KMS-11 (cell line): ENCODE measurements around the gene GALNTL6.

ENCODE experiments used
- H2AFZ ChIP-seq: fragments of 200-600 bp; sonication (generic); 2 replicates; pipeline ENCODE4 v1.6.1; 2016; ENCODE audit warnings: antibody characterized with exemption, mixed run types, low read depth
- H3K27ac ChIP-seq: fragments of 200-600 bp; sonication (generic); 2 replicates; pipeline ENCODE4 v1.6.1; 2016; ENCODE audit warnings: mild to moderate bottlenecking, mixed run types
- H3K27me3 ChIP-seq: fragments of 200-600 bp; sonication (generic); 2 replicates; pipeline ENCODE4 v1.6.1; 2017; ENCODE audit warnings: mild to moderate bottlenecking, low read depth, mixed run types, moderate library complexity; ENCODE audit not compliant: insufficient read depth
- H3K36me3 ChIP-seq: fragments of 200-600 bp; sonication (generic); 2 replicates; pipeline ENCODE4 v1.6.1; 2017; ENCODE audit warnings: mild to moderate bottlenecking, mixed run types; ENCODE audit not compliant: insufficient read depth
- H3K4me1 ChIP-seq: fragments of 200-600 bp; sonication (generic); 2 replicates; pipeline ENCODE4 v1.6.1; 2016; ENCODE audit warnings: mild to moderate bottlenecking, low read depth, mixed run types; ENCODE audit not compliant: poor library complexity, severe bottlenecking
- H3K4me2 ChIP-seq: fragments of 200-600 bp; sonication (generic); 2 replicates; pipeline ENCODE4 v1.7.0; 2016; ENCODE audit warnings: mild to moderate bottlenecking, mixed run types
- H3K4me3 ChIP-seq: fragments of 200-600 bp; sonication (generic); IDR thresholded peaks from 2 replicates; pipeline ENCODE4 v1.6.1; 2017; ENCODE audit warnings: low read depth, low read length, mixed read lengths; ENCODE audit not compliant: insufficient read depth
- H3K79me2 ChIP-seq: fragments of 200-600 bp; sonication (generic); 2 replicates; pipeline ENCODE4 v1.6.1; 2016; ENCODE audit warnings: low read depth, mixed run types; ENCODE audit not compliant: insufficient read depth
- H3K9ac ChIP-seq: fragments of 200-600 bp; sonication (generic); 2 replicates; pipeline ENCODE4 v1.6.1; 2016; ENCODE audit warnings: mild to moderate bottlenecking, mixed run types
- H4K20me1 ChIP-seq: fragments of 200-600 bp; sonication (generic); 2 replicates; pipeline ENCODE4 v1.6.1; 2016; ENCODE audit warnings: mild to moderate bottlenecking, mixed run types; ENCODE audit not compliant: insufficient read depth
- TF ChIP-seq, protein P1 (sequence below): fragments of 200-600 bp; sonication (generic); conservative IDR thresholded peaks from 2 replicates; pipeline ENCODE4 v1.6.1; 2017; ENCODE audit warnings: low read depth, mild to moderate bottlenecking, antibody characterized with exemption, low read length, moderate library complexity, mixed read lengths

Gene GALNTL6

DNA sequence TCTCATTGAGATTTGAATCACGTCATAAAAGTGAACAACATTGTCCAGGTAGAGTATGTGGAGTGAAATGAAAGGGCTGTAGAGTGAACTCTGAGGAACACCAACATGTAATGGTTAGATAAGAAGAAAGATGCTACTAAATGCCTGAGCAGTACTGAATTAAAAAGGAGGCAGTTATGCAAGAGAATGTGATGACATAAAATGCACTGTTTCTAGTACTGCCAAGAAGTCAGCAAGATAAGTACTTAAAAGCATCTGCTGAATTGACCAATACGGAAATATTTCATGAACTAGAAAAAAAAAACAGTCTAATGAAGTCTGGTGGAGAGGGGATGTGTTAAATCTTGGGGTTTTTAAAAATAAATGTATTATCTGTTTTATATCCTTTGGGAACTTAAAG, 771.6 kb downstream of the GALNTL6 start:
- Histone ChIP-seq H3K36me3 (no peaks in the 10 kb centered on the region), H3K27me3 (no peaks in the 10 kb centered on the region), H4K20me1 (no peaks in the 10 kb centered on the region), H3K9ac (no peak overlapping the region), H3K79me2 (no peaks in the 10 kb centered on the region), H3K4me3 (no peak overlapping the region), H3K4me2 (no peak overlapping the region), H3K27ac (no peak overlapping the region), H2AFZ (no peak overlapping the region), H3K4me1 (no peaks in the 10 kb centered on the region)
- TF ChIP-seq, protein P1, sequence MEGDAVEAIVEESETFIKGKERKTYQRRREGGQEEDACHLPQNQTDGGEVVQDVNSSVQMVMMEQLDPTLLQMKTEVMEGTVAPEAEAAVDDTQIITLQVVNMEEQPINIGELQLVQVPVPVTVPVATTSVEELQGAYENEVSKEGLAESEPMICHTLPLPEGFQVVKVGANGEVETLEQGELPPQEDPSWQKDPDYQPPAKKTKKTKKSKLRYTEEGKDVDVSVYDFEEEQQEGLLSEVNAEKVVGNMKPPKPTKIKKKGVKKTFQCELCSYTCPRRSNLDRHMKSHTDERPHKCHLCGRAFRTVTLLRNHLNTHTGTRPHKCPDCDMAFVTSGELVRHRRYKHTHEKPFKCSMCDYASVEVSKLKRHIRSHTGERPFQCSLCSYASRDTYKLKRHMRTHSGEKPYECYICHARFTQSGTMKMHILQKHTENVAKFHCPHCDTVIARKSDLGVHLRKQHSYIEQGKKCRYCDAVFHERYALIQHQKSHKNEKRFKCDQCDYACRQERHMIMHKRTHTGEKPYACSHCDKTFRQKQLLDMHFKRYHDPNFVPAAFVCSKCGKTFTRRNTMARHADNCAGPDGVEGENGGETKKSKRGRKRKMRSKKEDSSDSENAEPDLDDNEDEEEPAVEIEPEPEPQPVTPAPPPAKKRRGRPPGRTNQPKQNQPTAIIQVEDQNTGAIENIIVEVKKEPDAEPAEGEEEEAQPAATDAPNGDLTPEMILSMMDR = no peak

DNA sequence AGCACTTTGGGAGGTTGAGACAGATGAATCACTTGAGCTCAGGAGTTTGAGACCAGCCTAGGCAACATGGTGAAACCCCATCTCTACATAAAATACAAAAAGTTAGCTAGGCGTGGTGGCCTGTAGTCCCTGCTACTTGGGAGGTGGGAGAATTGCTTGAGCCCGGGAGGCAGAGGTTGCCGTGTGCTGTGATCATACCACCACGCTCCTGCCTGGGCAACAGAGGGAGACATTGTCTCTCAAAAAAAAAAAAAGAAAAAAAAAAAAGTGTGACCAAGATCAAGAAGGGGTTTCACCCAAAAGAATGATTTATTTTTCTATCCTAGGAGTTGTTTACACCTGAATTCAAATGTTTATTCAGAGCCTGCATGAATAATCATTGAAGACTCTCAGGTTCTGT, 783.0 kb downstream of the GALNTL6 start:
- Histone ChIP-seq H3K36me3 (no peaks in the 10 kb centered on the region), H3K27me3 (no peaks in the 10 kb centered on the region), H2AFZ (no peak overlapping the region), H3K9ac (no peak overlapping the region), H4K20me1 (no peaks in the 10 kb centered on the region), H3K27ac (no peak overlapping the region), H3K4me2 (no peak overlapping the region), H3K79me2 (no peaks in the 10 kb centered on the region), H3K4me1 (peaks cover 4% of the 10 kb centered on the region), H3K4me3 (no peak overlapping the region)
- TF ChIP-seq, protein P1 = no peak

DNA sequence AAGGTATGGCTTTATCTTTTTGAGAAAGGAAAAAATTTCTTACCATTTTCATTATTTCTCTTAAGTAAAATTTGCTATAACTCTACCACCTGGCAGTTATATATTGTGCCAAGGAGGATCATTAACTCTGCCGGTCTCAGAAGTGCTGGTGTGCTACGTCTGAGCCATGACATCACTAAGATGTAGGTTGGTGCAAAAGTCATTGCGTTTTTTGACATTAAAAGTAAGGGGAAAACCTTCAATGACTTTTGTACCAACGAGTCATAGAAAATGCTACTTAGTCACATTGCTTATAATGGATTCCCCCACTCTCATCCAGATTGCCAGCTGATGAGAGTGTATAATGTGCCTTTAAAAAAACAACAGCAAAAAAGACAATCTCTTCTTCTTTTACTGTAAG, 786.4 kb downstream of the GALNTL6 start:
- H2AFZ ChIP-seq = no peak overlapping the region
- no peak overlapping the region for H3K9ac ChIP-seq
- H3K27me3 ChIP-seq = no peaks in the 10 kb centered on the region
- H3K36me3 ChIP-seq = no peaks in the 10 kb centered on the region
- peaks cover 4% of the 10 kb centered on the region for H3K4me1 ChIP-seq
- TF ChIP-seq, protein P1 = no peak
- H3K4me3 ChIP-seq = no peak overlapping the region
- H3K27ac ChIP-seq = no peak overlapping the region
- no peaks in the 10 kb centered on the region for H3K79me2 ChIP-seq
- no peaks in the 10 kb centered on the region for H4K20me1 ChIP-seq
- H3K4me2 ChIP-seq = no peak overlapping the region

DNA sequence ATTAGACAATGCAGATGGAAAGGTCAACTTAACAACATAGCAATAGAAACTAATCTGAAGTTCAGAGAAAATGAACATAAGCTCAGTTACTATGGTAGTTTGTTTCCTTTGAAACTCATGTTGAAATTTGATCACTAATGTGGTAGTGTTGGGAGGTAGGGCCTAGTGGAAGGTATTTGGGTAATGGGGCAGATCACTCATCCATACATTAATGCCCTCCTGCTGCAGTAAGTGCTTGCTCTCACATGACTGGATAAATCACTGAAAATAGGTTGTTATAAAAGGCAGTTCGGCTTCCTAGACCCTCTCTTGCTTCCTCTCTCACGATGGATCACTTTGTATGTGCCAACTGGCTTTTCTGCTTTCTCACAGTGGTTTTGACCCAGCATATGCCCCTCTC, 788.0 kb downstream of the GALNTL6 start:
- H3K27ac ChIP-seq = no peak overlapping the region
- H3K4me3 ChIP-seq = no peak overlapping the region
- TF ChIP-seq, protein P1 = no peak
- no peaks in the 10 kb centered on the region for H4K20me1 ChIP-seq
- H3K4me1 ChIP-seq = peaks cover 4% of the 10 kb centered on the region
- no peak overlapping the region for H2AFZ ChIP-seq
- H3K36me3 ChIP-seq = no peaks in the 10 kb centered on the region
- no peaks in the 10 kb centered on the region for H3K79me2 ChIP-seq
- no peaks in the 10 kb centered on the region for H3K27me3 ChIP-seq
- no peak overlapping the region for H3K4me2 ChIP-seq
- no peak overlapping the region for H3K9ac ChIP-seq
